H1 (cell line): ENCODE data around the gene MAN1C1. TPM values are rescaled to one million over a fixed set of nuclear protein-coding genes. Genes with fewer than 3 reads are reported as not detected.

Experiments
- GTF2F1 ChIP-seq: IDR thresholded peaks from 2 replicates; pipeline ENCODE4 v1.6.1; 2012; ENCODE audit warnings: low read depth, low read length, improper control_type of control experiment, borderline replicate concordance
- RNF2 ChIP-seq: fragments of 200-900, 300-1000 bp; sonication (generic); IDR thresholded peaks from 2 replicates; pipeline ENCODE4 v1.7.1; 2016; ENCODE audit warnings: borderline replicate concordance, low read depth, mild to moderate bottlenecking, antibody characterized with exemption, low read length; ENCODE audit not compliant: poor library complexity, severe bottlenecking; ENCODE audit errors: missing control alignments
- polyA plus RNA-seq, 7 experiments: library from polyadenylated mRNA; depleted of rRNA in 3 of 7; stranded (reverse) in 5 of 7; unstranded in 2 of 7; fragments of >200 nt in 5 of 7; fragments of 200-250 nt in 2 of 7; gene quantifications; 1 replicate in 5 of 7; 2 replicates in 1 of 7; 4 replicates in 1 of 7; pipeline versions ENCODE4 v1.2.1 to v1.2.3, GENCODE V29; 2011 to 2013; ENCODE audit warnings: missing spikeins in 2 of 7, mixed read lengths in 2 of 7
- total RNA-seq: library from RNA; stranded (reverse); fragmentation: NEBNext Ultra II Directional; extraction: Animal tissue kit (Norgen Biotek cat#: 25700); gene quantifications from 2 replicates; pipeline ENCODE4 v1.2.1, GENCODE V29; 2021

MAN1C1 gene
- total and polyA plus RNA-seq, 2 of the 8 experiments (the other 6 are each of a cell fraction or from before 2014, with no cell fraction given), result 7.8 to 15.2 TPM

- TF ChIP-seq RNF2, result no peak
- no peak for TF ChIP-seq GTF2F1
These were observed 182.2 kb downstream of the MAN1C1 start (continued) for GRCh38 chr1:25798666-25799351.
